GM21447 (cell line): ENCODE measurements around the gene EXTL2.
"Not testable (repeated sequence)": the region's sequence is repeated elsewhere in the genome, so short reads cannot be mapped to it uniquely, and the experiment has no call there.

Experiments used
- ATAC-seq: cut with Tn5 transposase; IDR thresholded peaks from one replicate; pipeline ENCODE4 v1.9.1; 2021; ENCODE audit not compliant: unreplicated experiment

EXTL2 gene, protein sequence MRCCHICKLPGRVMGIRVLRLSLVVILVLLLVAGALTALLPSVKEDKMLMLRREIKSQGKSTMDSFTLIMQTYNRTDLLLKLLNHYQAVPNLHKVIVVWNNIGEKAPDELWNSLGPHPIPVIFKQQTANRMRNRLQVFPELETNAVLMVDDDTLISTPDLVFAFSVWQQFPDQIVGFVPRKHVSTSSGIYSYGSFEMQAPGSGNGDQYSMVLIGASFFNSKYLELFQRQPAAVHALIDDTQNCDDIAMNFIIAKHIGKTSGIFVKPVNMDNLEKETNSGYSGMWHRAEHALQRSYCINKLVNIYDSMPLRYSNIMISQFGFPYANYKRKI

DNA sequence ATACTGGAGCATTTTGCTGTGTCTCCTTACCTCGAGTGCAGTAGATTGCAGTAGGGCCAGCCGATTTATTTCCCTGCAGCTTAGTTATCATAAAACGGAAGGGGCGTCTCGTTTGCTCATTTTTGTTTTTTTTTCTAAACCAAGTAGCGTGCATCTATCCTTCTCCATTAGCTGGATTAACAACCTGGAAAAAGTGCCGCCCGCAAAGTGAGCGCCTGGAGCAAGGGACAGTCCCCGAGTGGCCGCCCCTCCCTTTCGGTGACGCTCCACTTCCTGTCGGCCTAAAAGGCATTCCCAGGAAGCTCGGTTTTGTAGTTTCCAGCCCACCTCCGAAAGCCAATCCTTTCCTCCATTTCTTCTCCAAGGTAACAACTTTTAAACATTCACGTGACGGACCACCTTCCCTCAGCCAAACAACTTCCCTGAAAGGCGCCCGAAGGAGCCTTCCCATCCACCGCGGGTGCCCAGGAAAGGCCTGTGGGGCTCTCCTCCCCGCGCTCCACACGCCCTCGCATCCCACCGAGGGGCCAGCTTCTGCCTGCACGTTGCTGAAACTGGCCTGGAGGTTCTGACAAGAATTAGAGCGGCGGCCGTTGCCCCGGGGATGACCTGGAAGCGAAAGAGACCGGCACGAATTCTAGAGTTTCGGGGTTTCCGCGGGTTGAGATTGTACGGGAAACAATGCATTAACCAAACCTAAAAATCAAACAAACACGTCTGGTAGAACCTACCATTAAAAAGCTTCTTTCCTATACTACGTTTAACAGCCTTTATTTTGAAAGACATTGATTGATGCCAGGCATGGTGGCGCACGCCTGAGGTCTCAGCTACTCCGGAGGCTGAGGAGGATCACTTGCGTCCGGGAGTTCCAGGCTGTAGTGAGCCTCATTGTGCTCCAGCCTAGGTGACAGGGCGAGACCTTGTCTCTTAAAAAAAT, at the start of gene EXTL2:
Gene EXTL2 (minus strand): TSS at position 240 of the 937 bp plus-strand sequence. CDS start 6,085 bp downstream, outside the sequence.
- ATAC-seq, result peak; percentile 42

DNA sequence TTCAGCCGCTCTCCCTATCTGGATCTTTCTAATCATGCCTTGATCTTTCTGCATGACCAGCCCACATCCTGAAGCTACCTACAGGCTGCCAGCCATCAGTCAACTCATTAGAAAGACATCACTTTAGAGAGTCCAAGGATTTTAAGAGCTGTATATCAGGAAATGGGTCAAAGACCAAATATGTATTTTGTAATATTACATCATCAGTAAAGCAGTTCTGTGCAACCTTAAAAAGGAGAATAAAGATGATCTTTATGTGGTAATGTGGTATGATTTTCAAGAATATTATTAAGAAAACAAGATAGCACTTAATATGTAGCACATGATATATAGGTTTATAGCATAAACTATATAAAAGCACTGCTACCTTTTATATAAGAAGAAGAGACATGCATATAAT, 48.9 kb upstream of the EXTL2 start:
- ATAC-seq, result no peak

- no peak for ATAC-seq
Measured at GRCh38 chr1:100942304-100943046, 47.8 kb upstream of the EXTL2 start.

- ATAC-seq, result no peak
Measured at GRCh38 chr1:100941580-100942216, 47.1 kb upstream of the EXTL2 start.

GRCh38 chr1:100941098-100941527, 46.5 kb upstream of the EXTL2 start:
- ATAC-seq, result no peak

- no peak for ATAC-seq
Measured at GRCh38 chr1:100936194-100936967, 41.7 kb upstream of the EXTL2 start.

- ATAC-seq, result not testable (repeated sequence)
Measured at GRCh38 chr1:100933555-100933954, 38.9 kb upstream of the EXTL2 start.

- no peak for ATAC-seq
Measured at GRCh38 chr1:100931716-100932115, 37.1 kb upstream of the EXTL2 start.

- no peak for ATAC-seq
Measured at GRCh38 chr1:100930494-100930893, 35.9 kb upstream of the EXTL2 start.

GRCh38 chr1:100928128-100928527, 33.5 kb upstream of the EXTL2 start:
- ATAC-seq, result no peak

GRCh38 chr1:100927276-100927675, 32.6 kb upstream of the EXTL2 start:
- no peak for ATAC-seq

GRCh38 chr1:100926240-100926639, 31.6 kb upstream of the EXTL2 start:
- ATAC-seq, result no peak

DNA sequence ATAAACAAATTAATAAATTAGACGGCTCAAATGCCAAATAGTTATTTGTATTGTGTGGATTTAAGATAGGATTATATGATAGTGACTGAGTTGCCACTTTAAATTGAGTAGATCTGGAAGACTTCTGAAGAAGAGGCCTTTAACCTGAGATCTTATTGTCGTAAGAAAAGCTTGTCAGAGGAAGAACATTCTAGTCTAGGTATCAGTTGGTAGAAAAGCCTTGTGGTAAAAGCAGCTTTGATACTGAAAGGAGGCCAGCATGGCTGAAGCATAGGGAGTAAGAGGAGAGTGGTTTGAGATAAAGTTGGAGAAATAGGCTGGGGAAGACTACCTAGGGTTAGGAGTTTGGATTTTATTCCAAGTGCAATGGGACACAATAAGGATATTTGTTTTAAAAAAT, 30.3 kb upstream of the EXTL2 start:
- no peak for ATAC-seq

DNA sequence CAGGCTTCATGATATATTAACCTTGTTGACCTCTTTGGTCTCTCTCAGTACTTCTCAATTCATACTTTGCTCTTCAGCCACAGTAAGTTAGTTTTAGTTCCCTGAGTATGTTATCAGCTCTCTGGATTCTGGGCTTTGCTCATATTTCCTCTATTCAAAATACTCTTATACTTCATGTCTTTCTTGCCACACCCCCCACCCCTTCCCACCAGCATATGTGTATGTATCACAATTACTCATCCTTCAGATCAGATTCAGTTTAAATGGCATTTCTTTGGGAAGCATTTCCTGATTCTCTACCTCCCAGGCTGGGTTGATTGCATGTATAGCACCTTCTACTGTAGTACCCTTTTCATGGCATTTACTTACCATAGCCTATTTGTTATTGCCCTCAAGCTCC, 29.6 kb upstream of the EXTL2 start:
- ATAC-seq, result no peak

DNA sequence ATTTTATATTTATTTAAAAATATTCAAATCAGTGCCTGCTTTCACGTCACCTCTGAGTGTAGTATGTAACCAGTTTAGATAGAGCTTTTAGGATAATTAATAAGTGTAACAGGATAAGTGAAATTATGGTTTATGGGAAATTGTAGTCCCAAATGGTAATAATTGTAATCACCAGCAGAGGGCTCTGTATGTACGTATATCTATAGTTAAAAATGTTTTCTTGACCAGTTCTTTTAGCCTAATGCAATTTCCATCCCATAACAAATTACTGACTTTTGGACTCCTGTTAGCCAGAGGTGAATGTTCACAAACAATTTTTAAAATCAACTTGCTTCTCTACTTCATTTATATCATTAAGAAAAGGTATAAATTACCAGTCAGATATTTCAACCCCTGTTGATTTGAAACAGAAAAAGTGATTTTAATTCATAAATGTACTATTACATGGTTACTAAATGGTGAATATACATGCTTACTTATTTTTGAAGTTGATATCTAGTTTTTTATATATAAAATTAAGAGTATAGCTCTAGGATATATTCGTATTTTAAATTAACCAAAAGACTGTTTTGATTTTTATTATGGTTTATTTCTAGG, 26.6 kb upstream of the EXTL2 start:
- ATAC-seq, result no peak

GRCh38 chr1:100912019-100912418, 17.4 kb upstream of the EXTL2 start:
- ATAC-seq, result no peak

DNA sequence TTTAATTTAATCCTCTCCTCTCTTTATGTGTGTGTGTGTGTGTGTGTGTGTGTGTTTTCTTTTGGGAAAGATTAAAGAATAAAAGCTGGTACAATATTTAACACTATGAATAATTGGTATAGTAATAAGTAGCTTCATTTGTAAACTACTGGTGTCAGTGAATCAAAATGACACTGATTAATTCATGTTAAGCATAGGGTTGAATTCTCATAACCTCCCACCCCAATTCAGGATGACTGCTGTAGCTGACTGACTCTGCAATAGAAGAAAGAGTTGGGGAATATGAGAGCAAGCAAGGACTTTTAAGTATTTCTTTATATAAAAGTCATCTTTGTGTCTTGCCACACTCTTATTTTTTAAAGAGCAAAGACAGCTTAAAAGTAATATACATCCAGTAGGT, 14.4 kb upstream of the EXTL2 start:
- ATAC-seq, result no peak

DNA sequence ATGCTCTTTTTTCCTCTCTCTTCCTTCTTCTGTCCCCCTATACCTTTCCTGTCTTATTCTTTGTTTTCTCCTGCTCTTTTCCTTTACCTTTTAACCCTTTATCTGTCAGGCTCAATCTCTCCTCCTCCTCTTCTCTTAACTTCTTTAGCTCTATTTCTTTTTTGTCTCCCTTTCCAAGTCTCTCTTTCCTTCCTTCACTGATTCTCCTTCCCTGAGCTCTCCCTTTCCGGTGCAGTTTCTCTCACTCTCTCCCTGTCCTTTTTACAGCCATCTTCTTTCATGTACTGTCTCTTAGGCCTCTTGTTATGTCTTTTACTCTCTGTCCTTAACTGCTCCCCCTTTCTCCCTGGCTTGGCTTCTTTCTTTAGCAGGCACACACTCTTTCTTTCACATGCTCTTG, 13.2 kb upstream of the EXTL2 start:
- no peak for ATAC-seq

GRCh38 chr1:100905181-100905580, 10.5 kb upstream of the EXTL2 start:
- no peak for ATAC-seq

- ATAC-seq, result no peak
Measured at GRCh38 chr1:100904528-100904927, 9.9 kb upstream of the EXTL2 start.
